ENCODE data around the gene FYN. TPM values are rescaled to one million over a fixed set of nuclear protein-coding genes. Genes with fewer than 3 reads are reported as not detected.
A peak's percentile ranks its signal among the peaks of the same experiment; 100 is the strongest.

The FYN gene
- polyA plus RNA-seq (2013, experiment 1 of 2), result 145 TPM
- polyA plus RNA-seq (2013, experiment 2 of 2), result 124 TPM

GRCh38 chr6:111873178-111874024, at the start of gene FYN:
TSS of gene FYN (minus strand) at chr6:111873452. CDS start at chr6:111720051, 153,401 bp downstream.
- H3K27ac ChIP-seq (ENCODE audit: low read depth, low read length, severe bottlenecking), result peak within 1 kb of the TSS; percentile 78
- 0 to 1% methylated on average over 56 to 68 of the region's 75 CpGs for WGBS, 2 experiments (ENCODE audit: insufficient coverage in 2 of 2)

GRCh38 chr6:111922454-111923297, 49.4 kb upstream of the FYN start:
- Histone ChIP-seq H3K27ac (ENCODE audit: low read depth, low read length, severe bottlenecking) (no peak overlapping the region), H3K4me1 (ENCODE audit: control insufficient read depth, insufficient read depth, low read length, poor library complexity, severe bottlenecking) (peaks cover 10% of the 10 kb centered on the region), H3K9me3 (ENCODE audit: control insufficient read depth, low read length) (no peaks in the 10 kb centered on the region), H3K4me3 (ENCODE audit: extremely low read depth, insufficient read depth, low read length, poor library complexity, severe bottlenecking) (no peak overlapping the region), H3K36me3 (ENCODE audit: control insufficient read depth, insufficient read depth, low read length) (no peaks in the 10 kb centered on the region)

More at GRCh38 chr6:111873178-111874024, at the start of gene FYN:
- H3K4me1 ChIP-seq (ENCODE audit: control insufficient read depth, insufficient read depth, low read length, poor library complexity, severe bottlenecking), result peaks cover 18% of the 10 kb centered on the region
- H3K4me3 ChIP-seq (ENCODE audit: extremely low read depth, insufficient read depth, low read length, poor library complexity, severe bottlenecking), result peak within 1 kb of the TSS; percentile 69
- H3K9me3 ChIP-seq (ENCODE audit: control insufficient read depth, low read length), result no peaks in the 10 kb centered on the region
- peaks cover 7% of the 10 kb centered on the region for H3K36me3 ChIP-seq (ENCODE audit: control insufficient read depth, insufficient read depth, low read length)

- Histone ChIP-seq H3K27ac (ENCODE audit: low read depth, low read length, severe bottlenecking) (no peak overlapping the region), H3K4me3 (ENCODE audit: extremely low read depth, insufficient read depth, low read length, poor library complexity, severe bottlenecking) (no peak overlapping the region), H3K4me1 (ENCODE audit: control insufficient read depth, insufficient read depth, low read length, poor library complexity, severe bottlenecking) (peaks cover 10% of the 10 kb centered on the region), H3K36me3 (ENCODE audit: control insufficient read depth, insufficient read depth, low read length) (no peaks in the 10 kb centered on the region), H3K9me3 (ENCODE audit: control insufficient read depth, low read length) (no peaks in the 10 kb centered on the region)
- WGBS, 2 experiments (ENCODE audit: insufficient coverage in 2 of 2), result no CpG with 5 or more reads among the region's 1 CpG
These were observed 47.9 kb upstream of the FYN start for GRCh38 chr6:111921103-111921502.

- H3K27ac ChIP-seq (ENCODE audit: low read depth, low read length, severe bottlenecking), result no peak overlapping the region
These were observed 47.3 kb upstream of the FYN start for GRCh38 chr6:111920578-111920977.

GRCh38 chr6:111918825-111919224, 45.6 kb upstream of the FYN start:
- H3K36me3 ChIP-seq (ENCODE audit: control insufficient read depth, insufficient read depth, low read length), result no peaks in the 10 kb centered on the region
- H3K9me3 ChIP-seq (ENCODE audit: control insufficient read depth, low read length), result no peaks in the 10 kb centered on the region
- no peak overlapping the region for H3K27ac ChIP-seq (ENCODE audit: low read depth, low read length, severe bottlenecking)
- no peak overlapping the region for H3K4me3 ChIP-seq (ENCODE audit: extremely low read depth, insufficient read depth, low read length, poor library complexity, severe bottlenecking)
- H3K4me1 ChIP-seq (ENCODE audit: control insufficient read depth, insufficient read depth, low read length, poor library complexity, severe bottlenecking), result no peaks in the 10 kb centered on the region
- 92 to 96% methylated on average over 5 of the region's 5 CpGs for WGBS, 2 experiments (ENCODE audit: insufficient coverage in 2 of 2)

More at GRCh38 chr6:111920578-111920977, 47.3 kb upstream of the FYN start:
- no peak overlapping the region for H3K4me3 ChIP-seq (ENCODE audit: extremely low read depth, insufficient read depth, low read length, poor library complexity, severe bottlenecking)
- H3K36me3 ChIP-seq (ENCODE audit: control insufficient read depth, insufficient read depth, low read length), result no peaks in the 10 kb centered on the region
- no peaks in the 10 kb centered on the region for H3K9me3 ChIP-seq (ENCODE audit: control insufficient read depth, low read length)
- H3K4me1 ChIP-seq (ENCODE audit: control insufficient read depth, insufficient read depth, low read length, poor library complexity, severe bottlenecking), result peaks cover 10% of the 10 kb centered on the region
- 73 to 76% methylated on average over 5 to 6 of the region's 7 CpGs for WGBS, 2 experiments (ENCODE audit: insufficient coverage in 2 of 2)

- Histone ChIP-seq H3K27ac (ENCODE audit: low read depth, low read length, severe bottlenecking) (no peak overlapping the region), H3K4me3 (ENCODE audit: extremely low read depth, insufficient read depth, low read length, poor library complexity, severe bottlenecking) (no peak overlapping the region), H3K36me3 (ENCODE audit: control insufficient read depth, insufficient read depth, low read length) (no peaks in the 10 kb centered on the region), H3K4me1 (ENCODE audit: control insufficient read depth, insufficient read depth, low read length, poor library complexity, severe bottlenecking) (no peaks in the 10 kb centered on the region), H3K9me3 (ENCODE audit: control insufficient read depth, low read length) (no peaks in the 10 kb centered on the region)
These were observed 43.5 kb upstream of the FYN start for GRCh38 chr6:111916747-111917146.

- WGBS, 2 experiments (ENCODE audit: insufficient coverage in 2 of 2), result 100% methylated on average over 1 of the region's 1 CpG; no CpG with 5 or more reads in 1 of the 2 experiments
- no peaks in the 10 kb centered on the region for H3K9me3 ChIP-seq (ENCODE audit: control insufficient read depth, low read length)
- no peak overlapping the region for H3K27ac ChIP-seq (ENCODE audit: low read depth, low read length, severe bottlenecking)
- H3K4me3 ChIP-seq (ENCODE audit: extremely low read depth, insufficient read depth, low read length, poor library complexity, severe bottlenecking), result no peak overlapping the region
- H3K4me1 ChIP-seq (ENCODE audit: control insufficient read depth, insufficient read depth, low read length, poor library complexity, severe bottlenecking), result no peaks in the 10 kb centered on the region
- no peaks in the 10 kb centered on the region for H3K36me3 ChIP-seq (ENCODE audit: control insufficient read depth, insufficient read depth, low read length)
These were observed 41.4 kb upstream of the FYN start for GRCh38 chr6:111914617-111915016.

- WGBS, 2 experiments (ENCODE audit: insufficient coverage in 2 of 2), result 100% methylated on average over 2 of the region's 2 CpGs; no CpG with 5 or more reads in 1 of the 2 experiments
- peaks cover 3% of the 10 kb centered on the region for H3K4me1 ChIP-seq (ENCODE audit: control insufficient read depth, insufficient read depth, low read length, poor library complexity, severe bottlenecking)
- H3K4me3 ChIP-seq (ENCODE audit: extremely low read depth, insufficient read depth, low read length, poor library complexity, severe bottlenecking), result no peak overlapping the region
- no peaks in the 10 kb centered on the region for H3K9me3 ChIP-seq (ENCODE audit: control insufficient read depth, low read length)
- no peak overlapping the region for H3K27ac ChIP-seq (ENCODE audit: low read depth, low read length, severe bottlenecking)
- no peaks in the 10 kb centered on the region for H3K36me3 ChIP-seq (ENCODE audit: control insufficient read depth, insufficient read depth, low read length)
These were observed 39.7 kb upstream of the FYN start for GRCh38 chr6:111912904-111913303.

GRCh38 chr6:111911428-111911827, 38.2 kb upstream of the FYN start:
- H3K4me1 ChIP-seq (ENCODE audit: control insufficient read depth, insufficient read depth, low read length, poor library complexity, severe bottlenecking), result peaks cover 3% of the 10 kb centered on the region
- no peak overlapping the region for H3K27ac ChIP-seq (ENCODE audit: low read depth, low read length, severe bottlenecking)
- WGBS, 2 experiments (ENCODE audit: insufficient coverage in 2 of 2), result 73 to 74% methylated on average over 5 to 6 of the region's 7 CpGs
- no peaks in the 10 kb centered on the region for H3K36me3 ChIP-seq (ENCODE audit: control insufficient read depth, insufficient read depth, low read length)
- no peaks in the 10 kb centered on the region for H3K9me3 ChIP-seq (ENCODE audit: control insufficient read depth, low read length)
- H3K4me3 ChIP-seq (ENCODE audit: extremely low read depth, insufficient read depth, low read length, poor library complexity, severe bottlenecking), result no peak overlapping the region

GRCh38 chr6:111909238-111909637, 36.0 kb upstream of the FYN start:
- Histone ChIP-seq H3K4me1 (ENCODE audit: control insufficient read depth, insufficient read depth, low read length, poor library complexity, severe bottlenecking) (peaks cover 3% of the 10 kb centered on the region), H3K4me3 (ENCODE audit: extremely low read depth, insufficient read depth, low read length, poor library complexity, severe bottlenecking) (peak overlapping the region; percentile 11), H3K36me3 (ENCODE audit: control insufficient read depth, insufficient read depth, low read length) (no peaks in the 10 kb centered on the region), H3K27ac (ENCODE audit: low read depth, low read length, severe bottlenecking) (no peak overlapping the region), H3K9me3 (ENCODE audit: control insufficient read depth, low read length) (no peaks in the 10 kb centered on the region)
- WGBS, 2 experiments (ENCODE audit: insufficient coverage in 2 of 2), result 85% methylated on average over 2 of the region's 3 CpGs; no CpG with 5 or more reads in 1 of the 2 experiments
